Endothelial cell of umbilical vein (primary cell): ENCODE results near the gene CTDSP1. TPM values are rescaled to one million over a fixed set of nuclear protein-coding genes. Genes with fewer than 3 reads are reported as not detected.

ENCODE experiments used
- BruUV-seq: library from RNA; stranded (reverse); fragments of 400-500 nt; replicated peaks from 2 replicates; lab custom pipeline; 2021; lab: Mats Ljungman, UMichigan
- CTCF ChIA-PET: fragments of 300-600, 350-600 bp; sonication (Branson Sonifier 250); formaldehyde crosslinking; loops from one replicate; lab custom pipeline; 2021; ENCODE audit warnings: antibody characterized with exemption, inconsistent platforms; lab: Charles Lee
- POLR2A ChIA-PET: fragments of 300-600, 350-600 bp; sonication (Branson Sonifier 250); formaldehyde crosslinking; loops from one replicate; lab custom pipeline; 2021; ENCODE audit warnings: antibody characterized with exemption, inconsistent platforms; lab: Charles Lee
- DNase-seq: peaks from one replicate; pipeline ENCODE4 v3.0.0-alpha.2; 2011; ENCODE audit warnings: low read depth, low spot score
- FAIRE-seq: peaks from 2 replicates; lab custom pipeline; 2011; peaks lifted over from hg19 to GRCh38; lab: Jason Lieb, UNC
- H2AFZ ChIP-seq: 2 replicates; pipeline ENCODE4 v1.6.0; 2012; ENCODE audit warnings: low read depth, low read length, control low read depth, inconsistent platforms
- H3K27ac ChIP-seq: 2 replicates; pipeline ENCODE4 v1.5.1; 2011; ENCODE audit warnings: low read depth, mild to moderate bottlenecking, control low read depth, low read length, moderate library complexity; ENCODE audit not compliant: insufficient read depth
- H3K27me3 ChIP-seq, 2 experiments: 2 replicates each; pipeline versions ENCODE4 v1.6.0 to v1.6.1; 2011; ENCODE audit warnings: low read length in 2 of 2, mixed read lengths in 1 of 2; ENCODE audit not compliant: control insufficient read depth in 2 of 2, insufficient read depth in 2 of 2
- H3K36me3 ChIP-seq, 2 experiments: 2 replicates in 1 of 2; 3 replicates in 1 of 2; pipeline ENCODE4 v1.5.1; 2011; ENCODE audit warnings: low read length in 2 of 2, mild to moderate bottlenecking in 1 of 2, moderate library complexity in 1 of 2; ENCODE audit not compliant: control insufficient read depth in 2 of 2, insufficient read depth in 2 of 2; ENCODE audit errors: extremely low read depth in 1 of 2
- H3K4me1 ChIP-seq: 3 replicates; pipeline ENCODE4 v1.5.1; 2011; ENCODE audit warnings: mild to moderate bottlenecking, low read length; ENCODE audit not compliant: control insufficient read depth, insufficient read depth; ENCODE audit errors: extremely low read depth
- H3K4me2 ChIP-seq: 2 replicates; pipeline ENCODE4 v1.6.1; 2011; ENCODE audit warnings: low read length, control low read depth, mixed read lengths; ENCODE audit not compliant: insufficient read depth
- H3K4me3 ChIP-seq, 3 experiments: fragments of 200-600 bp in 1 of 3; sonication (generic), shearing (Covaris generic) in 1 of 3; replicated peaks in 1 of 3; 2 replicates each; pipeline ENCODE4 v1.5.1; 2011 to 2016; ENCODE audit warnings: control low read depth in 3 of 3, low read length in 3 of 3, mild to moderate bottlenecking in 2 of 3, inconsistent platforms in 1 of 3, low read depth in 1 of 3, moderate library complexity in 1 of 3; ENCODE audit not compliant: insufficient read depth in 1 of 3
- H3K79me2 ChIP-seq: 2 replicates; pipeline ENCODE4 v1.6.0; 2012; ENCODE audit warnings: low read length, inconsistent platforms; ENCODE audit not compliant: control insufficient read depth, insufficient read depth
- H3K9ac ChIP-seq: replicated peaks from 2 replicates; pipeline ENCODE3; 2011; ENCODE audit warnings: low read length, control low read depth; ENCODE audit not compliant: insufficient read depth; ENCODE audit errors: extremely low read depth
- H3K9me1 ChIP-seq: replicated peaks from 3 replicates; pipeline ENCODE4 v1.6.0; 2011; ENCODE audit warnings: mild to moderate bottlenecking, low read length; ENCODE audit not compliant: control insufficient read depth, insufficient read depth; ENCODE audit errors: extremely low read depth
- H3K9me3 ChIP-seq: replicated peaks from 2 replicates; pipeline ENCODE4 v1.5.1; 2012; ENCODE audit warnings: low read length, inconsistent platforms; ENCODE audit not compliant: control insufficient read depth, insufficient read depth
- H4K20me1 ChIP-seq: replicated peaks from 2 replicates; pipeline ENCODE3; 2011; ENCODE audit warnings: mild to moderate bottlenecking, low read length; ENCODE audit not compliant: control insufficient read depth, insufficient read depth; ENCODE audit errors: extremely low read depth
- GATA2 ChIP-seq: IDR thresholded peaks from 2 replicates; pipeline ENCODE4 v1.7.0; 2011; ENCODE audit warnings: low read depth, mild to moderate bottlenecking, moderate library complexity, mixed read lengths, low read length; ENCODE audit not compliant: insufficient read length, insufficient read depth
- MAX ChIP-seq: IDR thresholded peaks from 2 replicates; pipeline ENCODE4 v1.6.1; 2011; ENCODE audit not compliant: insufficient read depth, insufficient read length
- POLR2A ChIP-seq: IDR thresholded peaks from 2 replicates; pipeline ENCODE4 v1.6.1; 2012; ENCODE audit warnings: low read depth, mild to moderate bottlenecking, control low read depth, low read length
- POLR2AphosphoS5 ChIP-seq: IDR thresholded peaks from 2 replicates; pipeline ENCODE4 v1.6.1; 2012; ENCODE audit warnings: low read depth, mild to moderate bottlenecking, control low read depth, low read length, moderate library complexity; ENCODE audit not compliant: insufficient read depth
- dilution Hi-C: fragments of 300-500 bp; cut with MboI; formaldehyde crosslinking; loops from one replicate; pipeline ENCODE4 v1.15.0; 2019; ENCODE audit warnings: low sequenced_read_pairs; ENCODE audit not compliant: extremely low pct_ligation_motif_present
- intact Hi-C: fragments of 100-400 bp; cut with micrococcal nuclease; formaldehyde crosslinking; loops from one replicate; pipeline ENCODE4 v1.10.0; 2022
- polyA plus RNA-seq, 4 experiments: library from polyadenylated mRNA; depleted of rRNA in 3 of 4; stranded (reverse) in 3 of 4; unstranded in 1 of 4; fragments of >200 nt; gene quantifications; 2 replicates each; pipeline versions ENCODE4 v1.2.1 to v1.2.3, GENCODE V29; 2011 to 2012; ENCODE audit warnings: missing spikeins in 1 of 4
- total RNA-seq: library from RNA; stranded (reverse); gene quantifications from 2 replicates; pipeline ENCODE4 v1.2.3, GENCODE V29; 2021

CTDSP1 gene
- total and polyA plus RNA-seq, 2 donors (not counting 3 experiments of a cell fraction or from before 2014, with no cell fraction given) = 86.1 to 112 TPM

GRCh38 chr2:218397820-218398436, 1.7 kb upstream of the CTDSP1 start:
- FAIRE-seq (peak; percentile 84), DNase-seq (peak; percentile 57)
- Histone ChIP-seq H3K9ac (peak overlapping the region; percentile 42), H3K4me1 (peaks cover 33% of the 10 kb centered on the region), H3K27ac (peak overlapping the region; percentile 68), H3K36me3 (peaks cover 0 to 9% of the 10 kb centered on the region in 2 experiments), H3K9me1 (no peaks in the 10 kb centered on the region), H3K79me2 (peaks cover 21% of the 10 kb centered on the region), H4K20me1 (no peaks in the 10 kb centered on the region), H3K9me3 (no peaks in the 10 kb centered on the region), H2AFZ (peak overlapping the region; percentile 27), H3K4me2 (peak overlapping the region; percentile 60), H3K4me3 (peak overlapping the region in 1 of 3 experiments; percentile 40), H3K27me3 (no peaks in the 10 kb centered on the region)
- TF ChIP-seq GATA2 = peak; percentile 69
- peak; percentile 56 for TF ChIP-seq POLR2AphosphoS5
- TF ChIP-seq MAX = no peak
- peak; percentile 40 for TF ChIP-seq POLR2A
- dilution Hi-C loops = no loop called here
- no TSS peak for BruUV-seq
- ChIA-PET CTCF (interaction anchor here (2.0 kb wide), 1 partner anchor 68 kb away, joined by 9 read pairs; no protein-coding TSS in a partner anchor), POLR2A (interaction anchor here (0.6 kb wide), 1 partner anchor 100 kb away, joined by 4 read pairs; no protein-coding TSS in a partner anchor)
- intact Hi-C loops = loop anchor here (1.0 to 5.0 kb wide), 3 partner anchors 8 to 234 kb away; partner anchors contain the start of genes CNOT9 and USP37
